Hematopoietic multipotent progenitor cell treated with erythropoietin and hydrocortisone succinate and interleukin-3 and kit ligand, for 8 days (in vitro differentiated cells): ENCODE data around the gene ZNRD2.
"Not testable (repeated sequence)": the region's sequence is repeated elsewhere in the genome, so short reads cannot be mapped to it uniquely, and the experiment has no call there.

Experiments used
- DNase-seq: peaks from one replicate; pipeline ENCODE4 v3.0.0-alpha.2; 2015

Gene ZNRD2

GRCh38 chr11:65569973-65570918 is at the start of gene ZNRD2:
TSS of gene ZNRD2 (plus strand) at chr11:65570477. CDS start at chr11:65570492, 15 bp downstream.
- DNase-seq: peak; percentile 97

- DNase-seq: not testable (repeated sequence)
Observed at GRCh38 chr11:65521777-65522521, 48.3 kb upstream of the ZNRD2 start.

DNA sequence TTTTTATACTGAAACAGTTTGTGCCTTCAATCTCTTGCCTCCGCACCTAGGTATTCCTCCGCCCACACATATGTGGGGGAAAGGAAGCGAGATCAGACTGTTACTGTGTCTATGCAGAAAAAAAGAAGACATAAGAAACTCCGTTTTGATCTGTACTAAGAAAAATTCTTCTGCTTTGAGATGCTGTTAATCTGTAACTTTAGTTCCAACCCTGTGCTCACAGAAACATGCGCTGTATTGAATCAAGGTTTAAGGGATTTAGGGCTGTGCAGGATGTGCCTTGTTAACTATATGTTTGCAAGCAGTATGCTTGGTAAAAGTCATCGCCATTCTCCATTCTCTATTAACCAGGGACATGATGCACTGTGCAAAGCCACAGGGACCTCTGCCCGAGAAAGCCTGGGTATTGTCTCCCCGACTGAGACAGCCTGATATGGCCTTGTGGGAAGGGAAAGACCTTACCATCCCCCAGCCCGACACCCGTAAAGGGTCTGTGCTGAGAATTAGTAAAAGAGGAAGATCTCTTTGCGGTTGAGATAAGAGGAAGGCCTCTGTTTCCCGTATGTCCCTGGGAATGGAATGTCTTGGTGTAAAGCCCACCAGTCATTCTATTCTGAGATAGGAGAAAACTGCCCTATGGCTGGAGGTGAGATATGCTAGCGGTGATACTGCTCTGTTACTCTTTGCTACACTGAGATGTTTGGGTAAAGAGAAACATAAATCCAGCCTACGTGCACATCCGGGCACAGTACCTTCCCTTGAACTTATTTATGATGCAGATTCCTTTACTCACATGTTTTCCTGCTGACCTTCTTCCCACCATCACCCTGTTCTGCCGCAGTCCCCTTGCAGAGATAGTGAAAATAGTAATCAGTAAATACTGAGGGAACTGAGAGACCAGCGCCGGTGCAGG is 47.3 kb upstream of the ZNRD2 start:
- peak; percentile 75 for DNase-seq

- DNase-seq: not testable (repeated sequence)
Observed at GRCh38 chr11:65523631-65523968, 46.7 kb upstream of the ZNRD2 start.

DNA sequence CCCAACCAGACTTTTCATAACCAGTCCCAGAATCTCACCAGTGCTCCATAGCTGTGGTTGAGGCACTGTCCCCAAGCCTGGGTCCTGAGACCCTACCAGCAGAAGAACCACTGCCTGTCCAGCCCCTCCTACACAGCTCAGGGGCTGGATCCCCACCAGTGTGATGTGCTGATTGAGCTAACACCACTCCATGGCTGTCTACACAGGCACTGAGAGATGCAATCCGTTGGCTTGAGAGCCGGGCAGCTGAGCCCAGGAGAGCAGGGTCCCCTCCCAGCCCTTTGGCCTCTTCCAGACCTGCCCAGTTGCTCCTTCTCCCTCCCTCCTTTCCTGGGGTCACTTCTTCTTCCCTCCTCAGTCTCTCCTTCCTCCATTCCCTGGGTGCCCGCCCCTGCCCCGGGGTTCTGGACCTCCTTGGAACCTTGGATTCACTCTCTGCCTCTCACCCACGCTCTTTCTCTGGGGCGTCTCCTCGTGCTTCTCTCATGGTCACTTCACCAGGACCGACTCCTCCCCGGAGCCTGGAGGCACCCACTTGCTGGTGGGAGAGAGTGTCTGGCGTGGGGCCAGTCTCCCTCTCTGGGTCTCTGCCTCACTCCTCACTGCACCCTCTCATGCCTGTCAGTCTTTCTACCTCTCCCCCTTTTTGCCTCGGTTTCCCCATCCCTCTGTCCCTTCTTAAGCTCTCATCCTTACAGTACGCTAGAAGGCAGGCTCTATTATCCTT is 46.1 kb upstream of the ZNRD2 start:
- DNase-seq: no peak

GRCh38 chr11:65524741-65525545 is 45.3 kb upstream of the ZNRD2 start, which contains the start of gene SCYL1:
TSS of gene SCYL1 (plus strand) at chr11:65525083. CDS start at chr11:65525154, 71 bp downstream.
- DNase-seq: peak; percentile 61

DNA sequence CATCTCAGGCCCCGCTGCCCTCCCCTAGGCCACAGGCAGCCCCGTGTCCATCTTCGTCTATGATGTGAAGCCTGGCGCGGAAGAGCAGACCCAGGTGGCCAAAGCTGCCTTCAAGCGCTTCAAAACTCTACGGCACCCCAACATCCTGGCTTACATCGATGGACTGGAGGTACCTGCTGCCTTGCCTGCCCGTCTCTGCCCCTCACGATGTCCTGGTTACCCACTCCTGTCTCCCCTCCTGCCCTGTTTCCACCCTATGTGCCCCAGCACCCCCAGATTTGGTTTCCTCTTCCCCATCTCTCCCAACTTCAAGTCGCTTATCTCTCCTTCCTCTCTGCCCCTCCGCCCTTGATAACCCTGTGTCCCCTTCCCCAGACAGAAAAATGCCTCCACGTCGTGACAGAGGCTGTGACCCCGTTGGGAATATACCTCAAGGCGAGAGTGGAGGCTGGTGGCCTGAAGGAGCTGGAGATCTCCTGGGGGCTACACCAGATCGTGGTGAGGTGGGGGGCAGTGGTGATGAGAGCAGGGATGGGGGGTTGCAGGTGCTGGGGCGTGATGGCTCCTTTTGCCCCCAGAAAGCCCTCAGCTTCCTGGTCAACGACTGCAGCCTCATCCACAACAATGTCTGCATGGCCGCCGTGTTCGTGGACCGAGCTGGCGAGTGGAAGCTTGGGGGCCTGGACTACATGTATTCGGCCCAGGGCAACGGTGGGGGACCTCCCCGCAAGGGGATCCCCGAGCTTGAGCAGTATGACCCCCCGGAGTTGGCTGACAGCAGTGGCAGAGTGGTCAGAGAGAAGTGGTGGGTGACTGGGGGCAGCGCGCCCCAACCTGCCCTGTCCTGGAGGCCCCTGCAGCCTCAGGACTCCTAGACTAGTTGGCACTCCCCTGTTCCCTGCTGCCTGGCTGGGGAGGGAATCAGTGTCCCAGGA is 44.5 kb upstream of the ZNRD2 start:
- DNase-seq: no peak

DNA sequence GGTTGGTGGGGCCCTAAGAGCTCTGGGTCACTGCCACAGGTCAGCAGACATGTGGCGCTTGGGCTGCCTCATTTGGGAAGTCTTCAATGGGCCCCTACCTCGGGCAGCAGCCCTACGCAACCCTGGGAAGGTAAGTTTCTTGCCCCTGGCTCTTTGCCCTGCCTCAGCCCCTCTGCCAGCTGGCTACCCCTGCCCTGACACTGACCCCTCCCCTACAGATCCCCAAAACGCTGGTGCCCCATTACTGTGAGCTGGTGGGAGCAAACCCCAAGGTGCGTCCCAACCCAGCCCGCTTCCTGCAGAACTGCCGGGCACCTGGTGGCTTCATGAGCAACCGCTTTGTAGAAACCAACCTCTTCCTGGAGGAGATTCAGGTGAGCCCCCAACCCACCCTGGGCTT is 43.5 kb upstream of the ZNRD2 start:
- no peak for DNase-seq

DNA sequence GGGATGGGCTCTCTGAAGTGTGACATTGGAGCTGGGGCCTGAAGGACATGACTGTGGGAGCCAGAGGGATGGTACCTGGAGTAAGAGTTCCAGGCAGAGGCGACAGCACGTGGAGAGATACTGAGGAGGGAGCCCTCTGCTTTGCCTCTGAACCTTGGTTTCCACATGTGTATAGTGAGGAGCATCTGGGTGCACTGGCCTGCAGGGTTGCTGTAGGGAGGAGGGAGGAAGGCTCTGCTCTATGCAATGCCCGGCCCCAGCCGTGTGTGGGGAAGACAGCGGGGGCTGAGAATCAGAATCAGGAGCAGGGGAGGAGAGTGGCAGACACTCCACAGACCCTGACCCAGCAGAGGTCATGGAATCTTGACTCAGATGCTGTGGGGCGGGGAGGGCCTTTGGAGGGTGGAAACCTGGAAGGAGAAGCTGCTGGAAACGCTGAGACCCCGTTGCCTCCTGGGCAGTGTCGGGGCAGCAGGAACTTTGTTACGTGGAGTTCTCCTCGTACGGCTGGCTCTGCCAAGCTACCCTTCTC is 41.4 kb upstream of the ZNRD2 start:
- no peak for DNase-seq

GRCh38 chr11:65529475-65530156 is 40.7 kb upstream of the ZNRD2 start:
- no peak for DNase-seq

GRCh38 chr11:65530157-65530496 is 40.1 kb upstream of the ZNRD2 start:
- peak; percentile 51 for DNase-seq

- no peak for DNase-seq
Observed at GRCh38 chr11:65532388-65533064, 37.8 kb upstream of the ZNRD2 start.

DNA sequence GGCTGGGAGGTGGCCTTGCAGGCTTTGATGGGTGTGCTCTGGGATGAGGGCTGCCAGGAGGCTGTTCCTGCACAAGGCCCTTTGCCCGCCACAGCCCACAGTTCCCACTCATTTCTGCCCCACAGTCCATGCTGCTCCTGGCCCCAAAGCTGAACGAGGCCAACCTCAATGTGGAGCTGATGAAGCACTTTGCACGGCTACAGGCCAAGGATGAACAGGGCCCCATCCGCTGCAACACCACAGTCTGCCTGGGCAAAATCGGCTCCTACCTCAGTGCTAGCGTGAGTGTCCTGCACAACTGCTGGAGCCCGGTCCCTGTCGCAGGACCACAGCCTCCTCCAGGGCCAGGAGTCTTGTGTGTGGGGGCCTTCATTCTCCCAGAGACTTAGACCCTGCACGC is 35.2 kb upstream of the ZNRD2 start:
- DNase-seq: no peak

DNA sequence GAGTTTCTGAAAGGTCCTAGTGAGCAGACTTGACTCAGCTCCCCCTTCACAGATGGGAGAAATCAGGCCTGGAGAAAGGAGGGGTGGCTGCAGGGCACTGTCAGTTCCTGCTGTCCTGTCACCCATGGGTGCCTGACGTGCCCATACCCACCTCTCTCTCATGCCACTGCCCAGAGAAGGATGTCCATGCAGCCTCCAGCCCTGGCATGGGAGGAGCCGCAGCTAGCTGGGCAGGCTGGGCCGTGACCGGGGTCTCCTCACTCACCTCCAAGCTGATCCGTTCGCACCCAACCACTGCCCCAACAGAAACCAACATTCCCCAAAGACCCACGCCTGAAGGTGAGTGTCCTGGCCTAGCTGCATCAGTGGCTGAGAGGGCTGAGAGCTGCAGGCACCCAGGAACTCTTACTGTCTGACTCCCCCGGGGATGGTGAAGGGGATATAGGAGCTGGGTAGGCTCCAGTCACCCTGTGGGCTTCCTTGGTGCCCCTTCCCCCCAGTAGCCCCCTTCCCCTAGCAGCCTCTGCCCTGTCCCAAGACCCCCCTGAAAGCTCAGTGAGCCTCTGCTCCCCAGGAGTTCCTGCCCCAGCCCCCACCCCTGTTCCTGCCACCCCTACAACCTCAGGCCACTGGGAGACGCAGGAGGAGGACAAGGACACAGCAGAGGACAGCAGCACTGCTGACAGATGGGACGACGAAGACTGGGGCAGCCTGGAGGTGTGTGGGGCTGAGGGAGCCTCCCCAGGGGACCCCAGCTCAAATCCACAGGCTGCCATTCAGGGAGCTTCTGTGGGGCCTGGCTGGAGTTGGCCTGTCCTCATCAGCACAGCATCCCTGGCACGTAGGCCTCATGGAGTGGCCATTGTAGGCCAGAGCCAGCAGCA is 33.6 kb upstream of the ZNRD2 start:
- no peak for DNase-seq

DNA sequence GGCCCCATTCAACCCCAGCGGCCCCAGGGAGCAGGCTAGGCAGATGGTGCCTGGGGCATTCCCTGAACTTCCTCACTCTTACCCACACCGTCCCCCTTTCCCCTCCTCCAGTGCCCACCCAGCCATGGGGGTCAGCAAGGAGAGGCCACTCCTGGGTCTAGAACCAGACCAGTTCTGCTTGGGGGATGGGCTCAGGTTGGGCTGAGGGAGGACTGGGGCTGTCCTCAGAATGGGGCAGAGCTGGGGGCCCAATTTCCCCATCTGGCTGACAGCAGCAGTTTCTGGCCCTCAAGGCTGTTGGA is 33.0 kb upstream of the ZNRD2 start:
- DNase-seq: no peak

GRCh38 chr11:65537620-65538231 is 32.6 kb upstream of the ZNRD2 start:
- no peak for DNase-seq

GRCh38 chr11:65538232-65538914 is 31.9 kb upstream of the ZNRD2 start:
- no peak for DNase-seq
